Activated naive CD4-positive, alpha-beta T cell treated with Interleukin-2 at 50 U/mL for 16 hours (primary cell): ENCODE data around the gene WTAP.
A peak's percentile ranks its signal among the peaks of the same experiment; 100 is the strongest.
"Not testable (repeated sequence)": the region's sequence is repeated elsewhere in the genome, so short reads cannot be mapped to it uniquely, and the experiment has no call there.

Source experiments
- DNase-seq: peaks from one replicate; pipeline ENCODE4 v3.0.0-alpha.2; 2020

Gene WTAP

GRCh38 chr6:159693894-159694545 is 33.3 kb upstream of the WTAP start:
- peak; percentile 35 for DNase-seq

DNA sequence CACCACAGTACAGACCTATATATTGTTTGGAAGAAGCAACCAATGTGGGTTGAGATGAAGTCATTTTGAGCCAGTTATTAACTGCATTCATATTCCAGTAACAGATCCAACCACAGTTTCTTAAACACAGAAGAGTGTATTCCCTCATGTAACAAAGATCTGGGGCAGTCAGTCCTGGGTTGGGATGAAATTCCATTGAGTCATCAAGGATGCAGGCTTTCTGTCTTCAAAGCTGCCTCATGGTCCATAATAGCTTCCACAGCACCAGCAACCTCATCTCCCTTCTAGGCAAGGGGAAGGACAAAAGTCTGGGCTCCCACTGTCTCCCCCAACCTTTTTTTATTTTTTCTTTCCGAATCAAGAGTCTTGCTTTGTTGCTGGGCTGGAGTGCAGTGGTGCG is 31.3 kb upstream of the WTAP start:
- DNase-seq: no peak

- no peak for DNase-seq
Measured at GRCh38 chr6:159700970-159701369, 26.3 kb upstream of the WTAP start.

- DNase-seq: no peak
Measured at GRCh38 chr6:159701413-159701999, 25.8 kb upstream of the WTAP start.

DNA sequence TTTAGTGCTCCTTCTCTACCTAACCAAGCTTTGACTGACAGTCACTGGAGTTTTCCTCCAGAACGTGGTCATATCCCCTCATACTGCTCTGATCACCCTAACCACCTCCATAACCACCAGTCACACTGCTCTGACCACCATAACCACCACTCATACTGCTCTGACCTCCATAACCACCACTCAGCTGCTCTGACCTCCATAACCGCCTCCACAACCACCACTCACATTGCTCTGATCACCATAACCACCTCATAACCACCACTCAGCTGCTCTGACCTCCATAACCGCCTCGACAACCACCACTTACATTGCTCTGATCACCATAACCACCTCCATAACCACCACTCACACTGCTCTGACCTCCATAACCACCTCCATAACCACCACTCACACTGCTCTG is 16.7 kb upstream of the WTAP start:
- not testable (repeated sequence) for DNase-seq

GRCh38 chr6:159712389-159712788 is 14.9 kb upstream of the WTAP start:
- not testable (repeated sequence) for DNase-seq

DNA sequence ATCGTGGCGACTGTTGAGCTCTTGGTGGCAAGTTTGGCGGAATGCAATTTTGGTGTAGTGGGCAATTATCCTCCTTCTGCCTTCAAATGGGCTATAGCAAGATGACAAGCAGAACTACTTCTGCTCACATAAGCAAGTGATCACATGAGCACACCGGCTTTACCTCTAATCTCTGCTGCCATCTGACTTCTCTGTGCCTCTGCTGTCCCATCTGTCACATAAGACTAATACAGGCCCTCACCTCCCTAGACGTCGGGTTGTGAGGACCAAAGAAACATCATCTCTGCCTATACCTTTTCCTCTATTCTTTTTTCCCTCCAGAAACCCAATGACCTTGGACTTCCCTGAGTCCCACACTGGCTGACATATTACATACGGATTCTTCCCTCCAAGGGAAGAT is 13.3 kb upstream of the WTAP start:
- no peak for DNase-seq

- DNase-seq: no peak
Measured at GRCh38 chr6:159714404-159714803, 12.9 kb upstream of the WTAP start.

- no peak for DNase-seq
Measured at GRCh38 chr6:159715166-159715565, 12.1 kb upstream of the WTAP start.

GRCh38 chr6:159715605-159716004 is 11.7 kb upstream of the WTAP start:
- no peak for DNase-seq

GRCh38 chr6:159716247-159717096 is 10.8 kb upstream of the WTAP start:
- DNase-seq: no peak

DNA sequence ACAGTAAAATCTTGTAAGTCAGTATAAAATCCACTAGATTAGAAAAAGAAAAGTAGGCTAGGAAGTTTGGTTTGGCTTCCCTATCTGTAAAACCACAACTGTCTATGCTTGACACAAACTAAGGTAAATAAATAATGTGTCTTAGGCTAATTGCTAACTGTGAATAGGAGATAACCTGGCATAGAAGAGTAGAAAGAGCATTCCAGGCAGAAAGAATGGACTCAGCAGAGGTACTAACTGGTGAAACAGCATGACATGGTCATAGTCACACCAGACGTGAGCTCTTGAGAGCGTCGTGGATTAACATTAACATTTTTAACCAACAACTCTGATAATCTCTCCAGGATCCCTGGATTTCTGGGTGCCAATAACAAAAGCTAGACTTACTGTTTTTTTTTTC is 8.7 kb upstream of the WTAP start:
- no peak for DNase-seq

- no peak for DNase-seq
Measured at GRCh38 chr6:159719287-159719686, 8.0 kb upstream of the WTAP start.

DNA sequence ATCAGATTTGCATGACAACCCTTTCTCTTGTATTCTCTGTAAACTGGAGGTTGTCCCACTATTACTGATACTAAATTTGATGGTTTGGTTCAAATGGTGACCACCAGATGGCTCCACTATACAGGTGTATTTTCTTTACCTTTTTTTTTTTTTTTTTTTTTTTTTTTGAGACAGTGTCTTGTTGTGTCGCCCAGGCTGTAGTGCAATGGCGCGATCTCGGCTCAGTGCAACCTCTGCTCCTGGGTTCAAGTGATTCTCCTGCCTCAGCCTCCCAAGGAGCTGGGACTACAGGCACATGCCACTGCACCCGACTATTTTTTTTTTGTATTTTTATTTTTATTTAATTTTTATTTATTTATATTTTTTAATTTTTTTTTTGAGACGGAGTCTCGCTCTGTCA is 6.6 kb upstream of the WTAP start:
- DNase-seq: no peak

- not testable (repeated sequence) for DNase-seq
Measured at GRCh38 chr6:159721981-159722380, 5.3 kb upstream of the WTAP start.

DNA sequence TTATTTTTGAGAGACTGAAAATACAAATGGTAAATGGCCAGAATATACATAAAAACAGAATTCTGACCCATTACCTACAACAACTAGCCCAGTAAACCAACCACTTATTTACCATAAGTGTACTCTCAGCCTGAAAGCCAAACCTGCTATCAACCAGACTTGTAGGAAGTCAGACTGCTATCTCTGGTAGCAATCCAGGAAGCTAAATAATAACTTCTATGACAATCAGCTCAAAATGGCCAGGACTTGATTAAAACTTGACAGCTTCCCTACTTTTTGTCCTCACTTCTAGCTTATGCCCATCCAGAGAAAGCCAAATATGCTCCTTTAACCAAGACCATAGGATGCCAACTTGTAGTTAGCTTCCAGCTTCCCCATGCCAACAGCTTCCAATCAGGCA is 4.7 kb upstream of the WTAP start:
- DNase-seq: no peak

GRCh38 chr6:159723259-159723658 is 4.0 kb upstream of the WTAP start:
- no peak for DNase-seq

DNA sequence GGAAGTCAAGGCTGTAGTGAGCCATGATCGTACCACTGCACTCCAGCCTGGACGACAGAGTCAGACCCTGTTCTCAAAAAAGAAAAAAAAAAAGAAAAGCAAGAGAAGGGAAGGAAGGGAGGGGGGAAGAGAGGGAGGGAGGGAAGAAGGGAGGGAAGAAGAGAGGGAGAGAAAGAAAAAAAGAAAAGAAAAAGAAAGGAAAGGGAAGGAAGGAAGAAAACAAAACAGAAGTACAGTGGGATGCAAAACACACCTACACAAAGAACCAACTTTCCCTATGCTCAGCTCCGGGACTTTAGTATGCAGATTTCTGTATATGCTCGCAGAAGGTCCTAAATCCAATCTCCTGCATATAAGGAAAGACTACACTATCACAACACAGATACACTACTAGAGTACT is 2.5 kb upstream of the WTAP start:
- no peak for DNase-seq

DNA sequence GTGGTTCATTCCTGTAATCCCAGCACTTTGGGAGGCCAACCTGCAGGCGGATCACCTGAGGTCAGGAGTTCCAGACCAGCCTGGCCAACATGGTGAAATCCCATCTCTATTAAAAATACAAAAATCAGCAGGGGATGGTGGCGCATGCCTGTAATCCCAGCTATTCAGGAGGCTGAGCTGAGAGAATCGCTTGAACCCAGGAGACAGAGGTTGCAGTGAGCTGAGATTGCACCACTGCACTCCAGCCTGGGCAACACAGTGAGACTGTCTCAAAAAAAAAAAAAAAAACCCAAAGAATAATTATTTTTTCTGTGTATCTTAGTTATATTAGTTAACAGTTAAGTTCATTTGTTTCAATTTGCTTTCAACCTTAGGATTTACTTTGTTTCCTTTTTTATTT is 2.1 kb upstream of the WTAP start:
- DNase-seq: not testable (repeated sequence)

DNA sequence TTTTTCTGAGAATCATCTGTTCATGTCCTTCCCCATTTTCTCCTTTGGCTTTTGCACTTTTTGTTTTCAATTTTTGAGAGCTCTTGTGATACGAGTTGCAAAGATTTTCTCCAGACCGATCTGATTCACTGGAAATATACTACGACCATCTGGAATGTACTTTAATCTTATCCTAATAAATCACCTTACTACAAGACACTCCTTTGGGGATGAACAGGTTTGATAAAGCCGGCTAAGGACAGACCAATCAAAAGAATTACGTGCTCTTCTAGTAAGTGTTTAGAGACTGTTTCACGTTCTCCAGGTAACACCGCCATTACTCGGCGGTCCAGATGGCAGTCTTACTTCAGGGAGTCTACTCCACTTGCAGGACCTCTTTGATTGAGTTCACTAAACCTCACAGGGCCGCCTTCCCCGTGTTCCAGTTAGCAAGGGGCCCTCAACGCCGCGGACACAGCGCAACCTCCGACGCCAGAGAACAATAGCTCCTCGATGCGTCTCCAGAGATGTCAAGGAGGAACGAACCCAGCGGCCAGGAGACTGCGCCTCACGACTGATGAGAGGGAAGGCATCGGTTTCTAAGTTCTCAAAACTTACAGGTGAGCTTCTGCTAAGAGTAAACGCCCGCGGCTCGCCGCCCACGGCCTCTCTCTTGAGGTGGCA is 920 bp upstream of the WTAP start:
- DNase-seq: no peak

GRCh38 chr6:159727717-159728445 is 575 bp downstream of the WTAP start:
- no peak for DNase-seq

DNA sequence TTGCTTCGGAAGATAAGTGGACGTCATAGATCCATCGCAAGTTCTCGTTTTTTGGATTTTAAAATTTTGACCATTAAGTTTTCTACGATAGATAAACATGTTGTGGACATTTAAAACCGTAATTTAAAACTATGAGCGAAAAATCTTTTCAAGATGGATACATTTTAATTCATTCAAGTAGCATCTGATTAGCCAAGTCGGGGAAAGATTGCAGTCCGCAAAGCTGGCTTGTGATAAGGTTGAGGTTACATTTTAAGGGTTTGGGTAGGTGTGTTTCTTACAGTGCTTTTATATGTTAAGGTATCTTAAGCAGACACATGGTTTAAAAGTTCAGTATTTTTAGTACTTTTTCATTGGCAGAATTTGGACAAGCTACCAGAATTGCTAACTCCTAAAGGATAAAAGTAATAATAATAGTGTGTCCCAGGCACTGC is 1.2 kb downstream of the WTAP start:
- DNase-seq: no peak
